Stimulated activated CD4-positive, alpha-beta T cell treated with anti-CD3 and anti-CD28 coated beads, TNF-alpha, amount 100 ng/mL, for 4 hours (primary cell): ENCODE data around the gene PEAK1.
A peak's percentile ranks its signal among the peaks of the same experiment; 100 is the strongest.

Experiments used
- DNase-seq, 3 experiments: peaks; one replicate each; pipeline ENCODE4 v3.0.0-alpha.2; 2020; ENCODE audit warnings: low read depth in 3 of 3

The PEAK1 gene

GRCh38 chr15:77130315-77130930 is 289.5 kb downstream of the PEAK1 start:
- no peak for DNase-seq

- no peak for DNase-seq
Observed at GRCh38 chr15:77127626-77128025, 292.3 kb downstream of the PEAK1 start.

- DNase-seq, result no peak
Observed at GRCh38 chr15:77126529-77127326, 293.2 kb downstream of the PEAK1 start.

GRCh38 chr15:77123854-77124253 is 296.1 kb downstream of the PEAK1 start:
- DNase-seq, result no peak

- no peak for DNase-seq
Observed at GRCh38 chr15:77122576-77122975, 297.3 kb downstream of the PEAK1 start.

GRCh38 chr15:77121599-77121998 is 298.3 kb downstream of the PEAK1 start:
- DNase-seq, result no peak

GRCh38 chr15:77120576-77120975 is 299.3 kb downstream of the PEAK1 start:
- DNase-seq, result no peak

GRCh38 chr15:77119446-77119845 is 300.5 kb downstream of the PEAK1 start:
- DNase-seq, result no peak

- DNase-seq, result peak in 1 of 3 experiments; percentile 8
Observed at GRCh38 chr15:77118882-77119321, 301.0 kb downstream of the PEAK1 start.

GRCh38 chr15:77115179-77115578 is 304.7 kb downstream of the PEAK1 start:
- no peak for DNase-seq

- DNase-seq, result no peak
Observed at GRCh38 chr15:77112838-77113504, 306.9 kb downstream of the PEAK1 start.

GRCh38 chr15:77111789-77112188 is 308.1 kb downstream of the PEAK1 start:
- no peak for DNase-seq

GRCh38 chr15:77107531-77108355 is 312.2 kb downstream of the PEAK1 start:
- peak in 1 of 3 experiments; percentile 8 for DNase-seq

- no peak for DNase-seq
Observed at GRCh38 chr15:77107068-77107467, 312.8 kb downstream of the PEAK1 start.

GRCh38 chr15:77104155-77104554 is 315.7 kb downstream of the PEAK1 start:
- no peak for DNase-seq

- no peak for DNase-seq
Observed at GRCh38 chr15:77099741-77100463, 320.0 kb downstream of the PEAK1 start.

GRCh38 chr15:77098572-77098971 is 321.3 kb downstream of the PEAK1 start:
- DNase-seq, result no peak

GRCh38 chr15:77097921-77098320 is 322.0 kb downstream of the PEAK1 start:
- DNase-seq, result no peak

GRCh38 chr15:77097248-77097721 is 322.6 kb downstream of the PEAK1 start:
- no peak for DNase-seq

- DNase-seq, result no peak
Observed at GRCh38 chr15:77096541-77096940, 323.4 kb downstream of the PEAK1 start.

- no peak for DNase-seq
Observed at GRCh38 chr15:77096138-77096537, 323.8 kb downstream of the PEAK1 start.
